AG04450 (cell line): Measurements from ENCODE around the gene DMRT1. TPM values are rescaled to one million over a fixed set of nuclear protein-coding genes. Genes with fewer than 3 reads are reported as not detected.
"Not testable (repeated sequence)": the region's sequence is repeated elsewhere in the genome, so short reads cannot be mapped to it uniquely, and the experiment has no call there.

ENCODE experiments used
- CTCF ChIA-PET: fragments of 300-600, 350-600 bp; formaldehyde crosslinking; extraction: SDS; loops from one replicate; lab custom pipeline; 2022; ENCODE audit warnings: antibody characterized with exemption, inconsistent platforms; lab: Charles Lee
- POLR2A ChIA-PET: fragments of 350-600 bp; formaldehyde crosslinking; extraction: SDS; loops from one replicate; lab custom pipeline; 2021; ENCODE audit warnings: antibody characterized with exemption, inconsistent platforms; lab: Yijun Ruan, JAX
- DNase-seq: peaks from one replicate; pipeline ENCODE4 v3.0.0-alpha.2; 2011; ENCODE audit warnings: low read depth, low spot score
- H3K27ac ChIP-seq: one replicate; pipeline ENCODE4 v1.5.1; 2012; ENCODE audit warnings: low read depth, low read length, control low read depth
- H3K27me3 ChIP-seq: one replicate; pipeline ENCODE4 v1.6.0; 2012; ENCODE audit warnings: low read length; ENCODE audit not compliant: control insufficient read depth, insufficient read depth
- H3K4me3 ChIP-seq: 2 replicates; pipeline ENCODE4 v1.5.1; 2011; ENCODE audit warnings: mild to moderate bottlenecking, low read depth, low read length, control low read depth
- H3K9me3 ChIP-seq: 2 replicates; pipeline ENCODE4 v1.5.1; 2012; ENCODE audit warnings: low read length; ENCODE audit not compliant: control insufficient read depth, insufficient read depth
- polyA plus RNA-seq: library from polyadenylated mRNA; depleted of rRNA; stranded (reverse); fragments of >200 nt; gene quantifications from 2 replicates; pipeline ENCODE4 v1.2.3, GENCODE V29; 2011
- TF ChIP-seq, protein P1 (sequence below): IDR thresholded peaks from 2 replicates; pipeline ENCODE4 v1.5.1; 2011; ENCODE audit warnings: low read depth, low read length, control low read depth, inconsistent platforms

The DMRT1 gene
- polyA plus RNA-seq, 1 experiment = not detected

- Histone ChIP-seq H3K27ac (no peak overlapping the region), H3K4me3 (no peak overlapping the region), H3K9me3 (no peaks in the 10 kb centered on the region), H3K27me3 (peaks cover 10% of the 10 kb centered on the region)
- POLR2A ChIA-PET = no interaction called here
- CTCF ChIA-PET = no interaction called here
- TF ChIP-seq, protein P1, sequence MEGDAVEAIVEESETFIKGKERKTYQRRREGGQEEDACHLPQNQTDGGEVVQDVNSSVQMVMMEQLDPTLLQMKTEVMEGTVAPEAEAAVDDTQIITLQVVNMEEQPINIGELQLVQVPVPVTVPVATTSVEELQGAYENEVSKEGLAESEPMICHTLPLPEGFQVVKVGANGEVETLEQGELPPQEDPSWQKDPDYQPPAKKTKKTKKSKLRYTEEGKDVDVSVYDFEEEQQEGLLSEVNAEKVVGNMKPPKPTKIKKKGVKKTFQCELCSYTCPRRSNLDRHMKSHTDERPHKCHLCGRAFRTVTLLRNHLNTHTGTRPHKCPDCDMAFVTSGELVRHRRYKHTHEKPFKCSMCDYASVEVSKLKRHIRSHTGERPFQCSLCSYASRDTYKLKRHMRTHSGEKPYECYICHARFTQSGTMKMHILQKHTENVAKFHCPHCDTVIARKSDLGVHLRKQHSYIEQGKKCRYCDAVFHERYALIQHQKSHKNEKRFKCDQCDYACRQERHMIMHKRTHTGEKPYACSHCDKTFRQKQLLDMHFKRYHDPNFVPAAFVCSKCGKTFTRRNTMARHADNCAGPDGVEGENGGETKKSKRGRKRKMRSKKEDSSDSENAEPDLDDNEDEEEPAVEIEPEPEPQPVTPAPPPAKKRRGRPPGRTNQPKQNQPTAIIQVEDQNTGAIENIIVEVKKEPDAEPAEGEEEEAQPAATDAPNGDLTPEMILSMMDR = no peak
- no peak for DNase-seq
These were observed 7.9 kb downstream of the DMRT1 start for GRCh38 chr9:849431-849830.

GRCh38 chr9:852539-852938 lies 11.0 kb downstream of the DMRT1 start:
- Histone ChIP-seq H3K27ac (no peak overlapping the region), H3K27me3 (no peaks in the 10 kb centered on the region), H3K4me3 (no peak overlapping the region), H3K9me3 (no peaks in the 10 kb centered on the region)
- ChIA-PET CTCF (interaction anchor here (0.7 kb wide), 1 partner anchor 76 kb away, joined by 4 read pairs; no protein-coding TSS in a partner anchor), POLR2A (no interaction called here)
- no peak for DNase-seq
- TF ChIP-seq, protein P1 = no peak

- POLR2A ChIA-PET = no interaction called here
- DNase-seq = no peak
- Histone ChIP-seq H3K4me3 (no peak overlapping the region), H3K9me3 (no peaks in the 10 kb centered on the region; the same call in 1 of the 2 replicates), H3K27ac (no peak overlapping the region), H3K27me3 (no peaks in the 10 kb centered on the region)
- CTCF ChIA-PET = no interaction called here
- TF ChIP-seq, protein P1 = no peak
These were observed 17.8 kb downstream of the DMRT1 start for GRCh38 chr9:859251-859650.

DNA sequence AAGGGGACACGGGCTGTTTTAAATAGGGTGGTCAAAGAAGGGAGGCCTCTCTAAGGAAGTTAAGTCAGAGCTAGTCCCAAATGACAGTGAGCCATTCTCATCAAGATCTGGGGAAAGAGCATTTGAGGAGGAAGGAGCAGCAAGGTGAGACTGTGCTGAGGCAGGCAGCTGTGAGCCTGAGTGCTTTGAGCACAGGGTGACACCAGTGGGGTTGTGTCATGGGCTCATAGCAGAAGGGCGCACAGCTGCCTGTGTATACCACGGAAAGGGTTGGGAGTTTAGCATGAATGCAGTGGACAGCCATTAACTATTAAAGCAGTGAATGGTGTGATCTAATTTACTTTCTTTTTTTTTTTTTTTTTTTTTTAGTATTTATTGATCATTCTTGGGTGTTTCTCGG lies 19.2 kb downstream of the DMRT1 start:
- H3K27me3 ChIP-seq = no peaks in the 10 kb centered on the region
- CTCF ChIA-PET = no interaction called here
- POLR2A ChIA-PET = no interaction called here

DNA sequence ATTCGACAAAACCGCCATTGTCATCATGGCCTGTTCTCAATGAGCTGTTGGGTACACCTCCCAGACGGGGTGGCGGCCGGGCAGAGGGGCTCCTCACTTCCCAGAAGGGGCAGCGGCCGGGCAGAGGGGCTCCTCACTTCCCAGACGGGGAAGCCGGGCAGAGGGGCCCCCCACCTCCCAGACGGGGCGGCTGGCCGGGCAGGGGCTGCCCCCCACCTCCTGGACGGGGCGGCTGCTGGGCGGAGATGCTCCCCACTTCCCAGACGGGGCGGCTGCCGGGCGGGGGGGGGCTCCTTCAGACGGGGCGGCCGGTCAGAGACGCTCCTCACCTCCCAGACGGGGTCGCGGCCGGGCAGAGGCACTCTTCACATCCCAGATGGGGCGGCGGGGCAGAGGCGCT lies 20.0 kb downstream of the DMRT1 start:
- CTCF ChIA-PET = not testable (repeated sequence)

More for the DNA sequence above, 19.2 kb downstream of the DMRT1 start:
- H3K9me3 ChIP-seq = no peaks in the 10 kb centered on the region; the same call in 1 of the 2 replicates
- no peak overlapping the region for H3K27ac ChIP-seq
- TF ChIP-seq, protein P1 = no peak
- H3K4me3 ChIP-seq = no peak overlapping the region
- no peak for DNase-seq

More for the DNA sequence above, 20.0 kb downstream of the DMRT1 start:
- not testable (repeated sequence) for H3K27ac ChIP-seq, H3K27me3 ChIP-seq, H3K4me3 ChIP-seq, DNase-seq, H3K9me3 ChIP-seq
- POLR2A ChIA-PET = interaction anchor here (0.6 kb wide), 1 partner anchor 333 kb away, joined by 9 read pairs; no protein-coding TSS in a partner anchor
